K562 (cell line): ENCODE measurements around the gene C12orf54. TPM values are rescaled to one million over a fixed set of nuclear protein-coding genes. Genes with fewer than 3 reads are reported as not detected.

Source experiments
- ATAC-seq: fragments of 200-7000 bp; cut with Tn5 transposase; 3 replicates; pipeline ENCODE4 v1.9.1; 2020; ENCODE audit warnings: moderate library complexity
- BruUV-seq: library from RNA; stranded (reverse); fragments of 400-500 nt; replicated peaks from 2 replicates; lab custom pipeline; 2021; lab: Mats Ljungman, UMichigan
- CTCF ChIA-PET: fragments of 300-600 bp; formaldehyde crosslinking; extraction: SDS; loops from one replicate; lab custom pipeline; 2021; ENCODE audit warnings: low intra/inter-chr PET ratio; lab: Yijun Ruan, JAX
- POLR2A ChIA-PET: fragments of 300-600, 350-650 bp; sonication (Branson Sonifier 250); formaldehyde crosslinking; extraction: SDS; loops from one replicate; lab custom pipeline; 2021; ENCODE audit warnings: antibody characterized with exemption, inconsistent platforms; lab: Yijun Ruan, JAX
- DNase-seq, 4 experiments: peaks; one replicate each; pipeline versions ENCODE4 v3.0.0 to v3.0.0-alpha.2; 2011 to 2018; ENCODE audit warnings: low spot score in 3 of 4, mixed read lengths in 3 of 4; ENCODE audit errors: extremely low read depth in 1 of 4
- FAIRE-seq: peaks from 2 replicates; lab custom pipeline; 2011; peaks lifted over from hg19 to GRCh38; lab: Jason Lieb, UNC
- H2AFZ ChIP-seq: 2 replicates; pipeline ENCODE4 v1.6.0; 2011; ENCODE audit warnings: low read depth, low read length, control low read depth, inconsistent platforms
- H3K27ac ChIP-seq: fragments of 200-600 bp; 3 replicates; pipeline ENCODE4 v1.8.0; 2011; ENCODE audit warnings: low read depth, mild to moderate bottlenecking, control low read depth, inconsistent platforms, low read length, moderate library complexity, mixed read lengths; ENCODE audit errors: extremely low read depth
- H3K27me3 ChIP-seq, 2 experiments: fragments of 300-600 bp in 1 of 2; 2 replicates in 1 of 2; 3 replicates in 1 of 2; pipeline versions ENCODE4 v1.6.0 to v1.8.0; 2011; ENCODE audit warnings: inconsistent platforms in 2 of 2, low read length in 2 of 2, mild to moderate bottlenecking in 1 of 2, mixed read lengths in 1 of 2, moderate library complexity in 1 of 2; ENCODE audit not compliant: control insufficient read depth in 2 of 2, insufficient read depth in 2 of 2
- H3K36me3 ChIP-seq: fragments of 300-600 bp; 3 replicates; pipeline ENCODE4 v1.8.0; 2011; ENCODE audit warnings: mild to moderate bottlenecking, low read length, inconsistent platforms; ENCODE audit not compliant: control insufficient read depth, insufficient read depth
- H3K4me1 ChIP-seq, 2 experiments: fragments of 200-600 bp in 1 of 2; replicated peaks in 1 of 2; 2 replicates in 1 of 2; 3 replicates in 1 of 2; pipeline versions ENCODE4 v1.5.1 to v1.8.0; 2011; ENCODE audit warnings: inconsistent platforms in 2 of 2, low read length in 2 of 2, mild to moderate bottlenecking in 1 of 2, mixed read lengths in 1 of 2, moderate library complexity in 1 of 2; ENCODE audit not compliant: control insufficient read depth in 2 of 2, insufficient read depth in 2 of 2
- H3K4me2 ChIP-seq: 2 replicates; pipeline ENCODE4 v1.6.1; 2011; ENCODE audit warnings: low read length, control low read depth, inconsistent platforms, mixed read lengths; ENCODE audit not compliant: insufficient read depth
- H3K4me3 ChIP-seq: fragments of 200-600 bp; sonication (generic), shearing (Covaris generic); 2 replicates; pipeline ENCODE4 v1.5.1; 2016; ENCODE audit warnings: control low read depth, inconsistent platforms
- H3K79me2 ChIP-seq: fragments of 200-600 bp; 3 replicates; pipeline ENCODE4 v1.8.0; 2011; ENCODE audit warnings: low read length, inconsistent platforms; ENCODE audit not compliant: control insufficient read depth, insufficient read depth
- H3K9ac ChIP-seq, 2 experiments: 2 replicates each; pipeline versions ENCODE4 v1.6.0 to v1.6.1; 2011; ENCODE audit warnings: low read depth in 2 of 2, low read length in 2 of 2, control low read depth in 1 of 2, inconsistent platforms in 1 of 2, mild to moderate bottlenecking in 1 of 2, mixed read lengths in 1 of 2; ENCODE audit not compliant: insufficient read depth in 1 of 2
- H3K9me1 ChIP-seq: one replicate; pipeline ENCODE4 v1.6.0; 2011; ENCODE audit warnings: inconsistent platforms, mild to moderate bottlenecking, low read length, moderate library complexity; ENCODE audit not compliant: control insufficient read depth, insufficient read depth
- H3K9me3 ChIP-seq: replicated peaks from 2 replicates; pipeline ENCODE4 v1.5.1; 2011; ENCODE audit warnings: low read depth, low read length, inconsistent platforms; ENCODE audit not compliant: control insufficient read depth, insufficient read depth
- H4K20me1 ChIP-seq: replicated peaks from 2 replicates; pipeline ENCODE4 v1.6.1; 2011; ENCODE audit warnings: low read length, inconsistent platforms, mixed read lengths; ENCODE audit not compliant: control insufficient read depth, insufficient read depth
- MTA3 ChIP-seq: fragments of 450-650 bp; formaldehyde crosslinking; IDR thresholded peaks from 2 replicates; pipeline ENCODE4 v1.6.1; 2017; ENCODE audit warnings: mild to moderate bottlenecking, borderline replicate concordance
- NCOA6 ChIP-seq: fragments of 450-650 bp; IDR thresholded peaks from 2 replicates; pipeline ENCODE4 v1.6.1; 2017; ENCODE audit warnings: mild to moderate bottlenecking
- NR2C2 ChIP-seq, 2 experiments: fragments of 200-800 bp in 1 of 2; sonication (Bioruptor generic) in 1 of 2; sonication (generic) in 1 of 2; formaldehyde crosslinking in 1 of 2; IDR thresholded peaks; 2 replicates each; pipeline versions ENCODE4 v1.6.1 to v1.8.0; 2016 to 2022; ENCODE audit warnings: mild to moderate bottlenecking in 1 of 2, missing compliant biosample characterization in 1 of 2, missing genetic modification characterization in 1 of 2, missing genetic modification reagents in 1 of 2
- POLR2H ChIP-seq: IDR thresholded peaks from 2 replicates; pipeline ENCODE4 v1.6.1; 2016; ENCODE audit warnings: missing genetic modification characterization, low read depth, mild to moderate bottlenecking, control low read depth, missing compliant biosample characterization, moderate library complexity
- TGIF2 ChIP-seq: sonication (generic); formaldehyde crosslinking; IDR thresholded peaks from 2 replicates; pipeline ENCODE4 v1.8.1; 2022; ENCODE audit warnings: mild to moderate bottlenecking, missing genetic modification reagents, moderate library complexity
- ZNF197 ChIP-seq: fragments of 200-800 bp; sonication (Bioruptor generic); IDR thresholded peaks from 2 replicates; pipeline ENCODE4 v1.6.1; 2016; ENCODE audit warnings: low read depth, missing genetic modification characterization, missing compliant biosample characterization
- ZNF23 ChIP-seq: fragments of 250-450 bp; sonication (Bioruptor Pico); IDR thresholded peaks from 2 replicates; pipeline ENCODE4 v1.4.0; 2020; ENCODE audit warnings: mild to moderate bottlenecking
- ZNF274 ChIP-seq: IDR thresholded peaks from 2 replicates; pipeline ENCODE4 v1.6.1; 2011; ENCODE audit warnings: low read depth, mild to moderate bottlenecking, low read length, moderate library complexity, borderline replicate concordance
- ZSCAN32 ChIP-seq: fragments of 450-650 bp; formaldehyde crosslinking; IDR thresholded peaks from 2 replicates; pipeline ENCODE4 v1.4.0; 2020; ENCODE audit warnings: mild to moderate bottlenecking, moderate library complexity
- WGBS: fragments of 100-300 bp; shearing (Covaris generic); methylation state at CpG from one replicate; pipeline ENCODE4 v1.1.6; 2016; ENCODE audit warnings: low coverage, mixed read lengths; ENCODE audit not compliant: insufficient coverage; ENCODE audit errors: missing lambda C conversion rate; 5-methylcytosine and 5-hydroxymethylcytosine counted together
- in situ Hi-C: fragments of 300-500 bp; cut with MboI; formaldehyde crosslinking; loops from 4 replicates; pipeline ENCODE4 v1.15.0; 2018; ENCODE audit warnings: inconsistent platforms, mixed read lengths
- intact Hi-C: fragments of 100-400 bp; cut with micrococcal nuclease; formaldehyde crosslinking; loops from 2 replicates; pipeline ENCODE4 v1.14.2; 2022
- polyA plus RNA-seq, 8 experiments: library from polyadenylated mRNA; depleted of rRNA in 4 of 8; stranded (reverse) in 5 of 8; unstranded in 3 of 8; fragments of >200 nt; fragmentation: Nextera tagmentation in 2 of 8; fragmentation: Illumina TruSeq in 1 of 8; extraction: Ambion mirVana in 2 of 8; extraction: Trizol in 1 of 8; gene quantifications; 2 replicates each; pipeline versions ENCODE4 v1.2.1 to v1.2.3, GENCODE V29; 2011 to 2014; ENCODE audit warnings: inconsistent platforms in 1 of 8, missing spikeins in 1 of 8
- total RNA-seq, 7 experiments: library from RNA; depleted of rRNA in 6 of 7; stranded (reverse); fragments of >200 nt in 6 of 7; fragmentation: Illumina TruSeq in 2 of 7; extraction: Trizol in 2 of 7; gene quantifications; 2 replicates each; pipeline versions ENCODE4 v1.2.1 to v1.2.3, GENCODE V29; 2011 to 2021; ENCODE audit warnings: low replicate concordance in 1 of 7
- TF ChIP-seq, protein P1 (sequence below), 2 experiments: fragments of 450-650 bp; conservative IDR thresholded peaks; 2 replicates each; pipeline ENCODE4 v1.6.1; 2017; ENCODE audit warnings: mild to moderate bottlenecking in 2 of 2, moderate library complexity in 2 of 2
- TF ChIP-seq, protein P2 (sequence below): fragments of 250-450 bp; sonication (Bioruptor Pico); IDR thresholded peaks from 2 replicates; pipeline ENCODE4 v1.5.0; 2021
- TF ChIP-seq, protein P3 (sequence below): sonication (generic); formaldehyde crosslinking; IDR thresholded peaks from 2 replicates; pipeline ENCODE4 v1.8.0; 2022; ENCODE audit warnings: mild to moderate bottlenecking, missing genetic modification reagents
- TF ChIP-seq, protein P4 (sequence below): IDR thresholded peaks from 2 replicates; pipeline ENCODE4 v1.6.1; 2011; ENCODE audit not compliant: insufficient read length; ENCODE audit errors: extremely low read depth

Gene C12orf54
- total and polyA plus RNA-seq, 9 of the 15 experiments (the other 6 are each of a cell fraction or from before 2014, with no cell fraction given), result not detected

DNA sequence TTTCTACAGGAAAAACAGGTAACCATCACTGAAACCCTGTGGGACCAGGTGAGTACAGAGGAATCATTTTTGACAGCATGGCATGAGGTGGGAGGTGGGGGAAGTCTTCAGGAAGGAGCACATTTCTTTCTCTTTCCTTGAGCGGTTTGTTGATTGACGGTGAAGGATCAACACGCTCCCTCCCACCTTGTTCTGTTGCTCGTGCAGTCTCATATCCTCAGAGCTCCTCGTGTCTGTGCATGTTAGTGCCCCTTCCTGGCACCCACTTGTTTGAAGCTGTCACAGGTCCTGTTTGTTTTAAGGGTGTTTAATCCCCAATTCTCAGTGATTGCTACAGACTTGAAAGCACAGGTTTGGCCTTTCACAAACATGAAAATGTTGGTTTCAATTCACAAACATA is 4.4 kb downstream of the C12orf54 start:
- H3K27ac ChIP-seq, result no peak overlapping the region
- no peak for DNase-seq
- in situ Hi-C loops (no loop called here), intact Hi-C loops (no loop called here)
- no peaks in the 10 kb centered on the region for H4K20me1 ChIP-seq
- ChIA-PET POLR2A (no interaction called here), CTCF (no interaction called here)
- no peaks in the 10 kb centered on the region for H3K9me1 ChIP-seq
- H2AFZ ChIP-seq, result no peak overlapping the region
- H3K36me3 ChIP-seq, result no peaks in the 10 kb centered on the region
- WGBS, result 0% methylated on average over 5 of the region's 5 CpGs
- H3K9ac ChIP-seq, result no peak overlapping the region
- no peak overlapping the region for H3K4me2 ChIP-seq
- H3K4me3 ChIP-seq, result no peak overlapping the region
- BruUV-seq, result no TSS peak
- FAIRE-seq, result no peak
- peaks cover 5 to 9% of the 10 kb centered on the region in 2 experiments; a peak in 4 of 5 replicates for H3K27me3 ChIP-seq
- TF ChIP-seq, protein P1, sequence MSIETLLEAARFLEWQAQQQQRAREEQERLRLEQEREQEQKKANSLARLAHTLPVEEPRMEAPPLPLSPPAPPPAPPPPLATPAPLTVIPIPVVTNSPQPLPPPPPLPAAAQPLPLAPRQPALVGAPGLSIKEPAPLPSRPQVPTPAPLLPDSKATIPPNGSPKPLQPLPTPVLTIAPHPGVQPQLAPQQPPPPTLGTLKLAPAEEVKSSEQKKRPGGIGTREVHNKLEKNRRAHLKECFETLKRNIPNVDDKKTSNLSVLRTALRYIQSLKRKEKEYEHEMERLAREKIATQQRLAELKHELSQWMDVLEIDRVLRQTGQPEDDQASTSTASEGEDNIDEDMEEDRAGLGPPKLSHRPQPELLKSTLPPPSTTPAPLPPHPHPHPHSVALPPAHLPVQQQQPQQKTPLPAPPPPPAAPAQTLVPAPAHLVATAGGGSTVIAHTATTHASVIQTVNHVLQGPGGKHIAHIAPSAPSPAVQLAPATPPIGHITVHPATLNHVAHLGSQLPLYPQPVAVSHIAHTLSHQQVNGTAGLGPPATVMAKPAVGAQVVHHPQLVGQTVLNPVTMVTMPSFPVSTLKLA (conservative IDR thresholded peaks at IDR 0.05), result no peak
- TF ChIP-seq NCOA6, result no peak
- no peak for TF ChIP-seq POLR2H (tag)
- TF ChIP-seq TGIF2 (CRISPR knock-in tag), result no peak
- TF ChIP-seq, protein P2, sequence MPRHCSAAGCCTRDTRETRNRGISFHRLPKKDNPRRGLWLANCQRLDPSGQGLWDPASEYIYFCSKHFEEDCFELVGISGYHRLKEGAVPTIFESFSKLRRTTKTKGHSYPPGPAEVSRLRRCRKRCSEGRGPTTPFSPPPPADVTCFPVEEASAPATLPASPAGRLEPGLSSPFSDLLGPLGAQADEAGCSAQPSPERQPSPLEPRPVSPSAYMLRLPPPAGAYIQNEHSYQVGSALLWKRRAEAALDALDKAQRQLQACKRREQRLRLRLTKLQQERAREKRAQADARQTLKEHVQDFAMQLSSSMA (CRISPR knock-in tag), result no peak
- no peak for TF ChIP-seq NR2C2 (CRISPR knock-in tag; IDR thresholded peaks at IDR 0.05)
- no peak for TF ChIP-seq NR2C2 (tag; IDR thresholded peaks at IDR 0.05)
- TF ChIP-seq, protein P3, sequence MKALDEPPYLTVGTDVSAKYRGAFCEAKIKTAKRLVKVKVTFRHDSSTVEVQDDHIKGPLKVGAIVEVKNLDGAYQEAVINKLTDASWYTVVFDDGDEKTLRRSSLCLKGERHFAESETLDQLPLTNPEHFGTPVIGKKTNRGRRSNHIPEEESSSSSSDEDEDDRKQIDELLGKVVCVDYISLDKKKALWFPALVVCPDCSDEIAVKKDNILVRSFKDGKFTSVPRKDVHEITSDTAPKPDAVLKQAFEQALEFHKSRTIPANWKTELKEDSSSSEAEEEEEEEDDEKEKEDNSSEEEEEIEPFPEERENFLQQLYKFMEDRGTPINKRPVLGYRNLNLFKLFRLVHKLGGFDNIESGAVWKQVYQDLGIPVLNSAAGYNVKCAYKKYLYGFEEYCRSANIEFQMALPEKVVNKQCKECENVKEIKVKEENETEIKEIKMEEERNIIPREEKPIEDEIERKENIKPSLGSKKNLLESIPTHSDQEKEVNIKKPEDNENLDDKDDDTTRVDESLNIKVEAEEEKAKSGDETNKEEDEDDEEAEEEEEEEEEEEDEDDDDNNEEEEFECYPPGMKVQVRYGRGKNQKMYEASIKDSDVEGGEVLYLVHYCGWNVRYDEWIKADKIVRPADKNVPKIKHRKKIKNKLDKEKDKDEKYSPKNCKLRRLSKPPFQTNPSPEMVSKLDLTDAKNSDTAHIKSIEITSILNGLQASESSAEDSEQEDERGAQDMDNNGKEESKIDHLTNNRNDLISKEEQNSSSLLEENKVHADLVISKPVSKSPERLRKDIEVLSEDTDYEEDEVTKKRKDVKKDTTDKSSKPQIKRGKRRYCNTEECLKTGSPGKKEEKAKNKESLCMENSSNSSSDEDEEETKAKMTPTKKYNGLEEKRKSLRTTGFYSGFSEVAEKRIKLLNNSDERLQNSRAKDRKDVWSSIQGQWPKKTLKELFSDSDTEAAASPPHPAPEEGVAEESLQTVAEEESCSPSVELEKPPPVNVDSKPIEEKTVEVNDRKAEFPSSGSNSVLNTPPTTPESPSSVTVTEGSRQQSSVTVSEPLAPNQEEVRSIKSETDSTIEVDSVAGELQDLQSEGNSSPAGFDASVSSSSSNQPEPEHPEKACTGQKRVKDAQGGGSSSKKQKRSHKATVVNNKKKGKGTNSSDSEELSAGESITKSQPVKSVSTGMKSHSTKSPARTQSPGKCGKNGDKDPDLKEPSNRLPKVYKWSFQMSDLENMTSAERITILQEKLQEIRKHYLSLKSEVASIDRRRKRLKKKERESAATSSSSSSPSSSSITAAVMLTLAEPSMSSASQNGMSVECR, result no peak
- TF ChIP-seq, protein P4, sequence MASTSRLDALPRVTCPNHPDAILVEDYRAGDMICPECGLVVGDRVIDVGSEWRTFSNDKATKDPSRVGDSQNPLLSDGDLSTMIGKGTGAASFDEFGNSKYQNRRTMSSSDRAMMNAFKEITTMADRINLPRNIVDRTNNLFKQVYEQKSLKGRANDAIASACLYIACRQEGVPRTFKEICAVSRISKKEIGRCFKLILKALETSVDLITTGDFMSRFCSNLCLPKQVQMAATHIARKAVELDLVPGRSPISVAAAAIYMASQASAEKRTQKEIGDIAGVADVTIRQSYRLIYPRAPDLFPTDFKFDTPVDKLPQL, result no peak
- TF ChIP-seq ZNF274, result no peak
- no peak for TF ChIP-seq ZNF197 (CRISPR knock-in tag)
- no peak for TF ChIP-seq ZNF23 (CRISPR knock-in tag)
- TF ChIP-seq ZSCAN32 (CRISPR knock-in tag), result no peak
- no peak for TF ChIP-seq MTA3
- TF ChIP-seq, all 486 proteins: peak for 0
- no peaks in the 10 kb centered on the region for H3K4me1 ChIP-seq
- ATAC-seq, result no peak
- no peaks in the 10 kb centered on the region for H3K79me2 ChIP-seq
- no peaks in the 10 kb centered on the region for H3K9me3 ChIP-seq
